Panc1 (cell line): ENCODE data around the gene LNX2. TPM values are rescaled to one million over a fixed set of nuclear protein-coding genes. Genes with fewer than 3 reads are reported as not detected.

ENCODE experiments used
- ATAC-seq: fragments of 200-7000 bp; cut with Tn5 transposase; 2 replicates; pipeline ENCODE4 v1.9.1; 2020; ENCODE audit warnings: mild to moderate bottlenecking, moderate library complexity
- BruUV-seq: library from RNA; stranded (reverse); fragments of 400-500 nt; replicated peaks from 2 replicates; lab custom pipeline; 2021; lab: Mats Ljungman, UMichigan
- CTCF ChIA-PET: fragments of 300-600 bp; sonication (Branson Sonifier 250); formaldehyde crosslinking; loops from one replicate; lab custom pipeline; 2022; ENCODE audit warnings: antibody characterized with exemption; lab: Charles Lee
- POLR2A ChIA-PET: fragments of 300-600 bp; sonication (Branson Sonifier 250); formaldehyde crosslinking; loops from one replicate; lab custom pipeline; 2022; ENCODE audit warnings: antibody characterized with exemption; lab: Charles Lee
- DNase-seq: peaks from one replicate; pipeline ENCODE4 v3.0.0-alpha.2; 2010; ENCODE audit warnings: low read depth, low spot score
- H3K27ac ChIP-seq: 2 replicates; pipeline ENCODE4 v1.5.1; 2011; ENCODE audit warnings: mild to moderate bottlenecking, low read length, inconsistent platforms
- H3K27me3 ChIP-seq: fragments of 200-500 bp; sonication (Bioruptor generic); 2 replicates; pipeline ENCODE4 v1.6.0; 2014; ENCODE audit warnings: low read length, inconsistent platforms; ENCODE audit not compliant: control insufficient read depth, insufficient read depth
- H3K36me3 ChIP-seq: fragments of 200-500 bp; sonication (Bioruptor generic); 2 replicates; pipeline ENCODE4 v1.5.1; 2014; ENCODE audit warnings: inconsistent platforms, mild to moderate bottlenecking, low read length, moderate library complexity; ENCODE audit not compliant: control insufficient read depth, insufficient read depth
- H3K4me1 ChIP-seq: 2 replicates; pipeline ENCODE4 v1.5.1; 2011; ENCODE audit warnings: inconsistent platforms, mild to moderate bottlenecking, low read length, moderate library complexity; ENCODE audit not compliant: control insufficient read depth, insufficient read depth
- H3K4me3 ChIP-seq, 2 experiments: 2 replicates each; pipeline ENCODE4 v1.5.1; 2011 to 2012; ENCODE audit warnings: low read depth in 2 of 2, low read length in 2 of 2, mild to moderate bottlenecking in 2 of 2, inconsistent platforms in 1 of 2, moderate library complexity in 1 of 2
- H3K9me3 ChIP-seq: fragments of 200-500 bp; sonication (Bioruptor generic); 2 replicates; pipeline ENCODE4 v1.5.1; 2014; ENCODE audit warnings: low read depth, mild to moderate bottlenecking, inconsistent platforms, low read length, moderate library complexity; ENCODE audit not compliant: control insufficient read depth, insufficient read depth
- POLR2AphosphoS5 ChIP-seq: IDR thresholded peaks from 2 replicates; pipeline ENCODE4 v1.6.1; 2012; ENCODE audit warnings: mild to moderate bottlenecking, low read depth, low read length, moderate library complexity
- SIN3A ChIP-seq: IDR thresholded peaks from 2 replicates; pipeline ENCODE4 v1.6.1; 2012; ENCODE audit warnings: low read depth, mild to moderate bottlenecking, low read length, moderate library complexity, borderline replicate concordance; ENCODE audit not compliant: insufficient read depth
- TCF7L2 ChIP-seq: IDR thresholded peaks from 2 replicates; pipeline ENCODE4 v1.6.1; 2011; ENCODE audit warnings: mild to moderate bottlenecking, low read depth, low read length, inconsistent platforms
- in situ Hi-C: cut with HindIII; loops from 2 replicates; pipeline ENCODE4 v1.10.0; 2016; ENCODE audit warnings: low sequenced_read_pairs, low pct_unique_long_range_greater_than_20kb
- intact Hi-C: fragments of 100-400 bp; cut with micrococcal nuclease; formaldehyde crosslinking; loops from one replicate; pipeline ENCODE4 v1.10.0; 2022; ENCODE audit not compliant: unreplicated experiment
- total RNA-seq: library from RNA; stranded (reverse); gene quantifications from one replicate; pipeline ENCODE4 v1.2.1, GENCODE V29; 2021; ENCODE audit not compliant: unreplicated experiment
- TF ChIP-seq, protein P1 (sequence below): fragments of 450-650 bp; IDR thresholded peaks from 2 replicates; pipeline ENCODE4 v1.5.1; 2017; ENCODE audit warnings: mild to moderate bottlenecking
- TF ChIP-seq, protein P2 (sequence below), 2 experiments: IDR thresholded peaks; 2 replicates each; pipeline ENCODE4 v1.6.1; 2011 to 2012; ENCODE audit warnings: low read depth in 2 of 2, control low read depth in 1 of 2, low read length in 1 of 2, mild to moderate bottlenecking in 1 of 2, moderate library complexity in 1 of 2; ENCODE audit not compliant: insufficient read depth in 1 of 2

The LNX2 gene
- total RNA-seq, 1 experiment from 2014 or later: 11.6 TPM

DNA sequence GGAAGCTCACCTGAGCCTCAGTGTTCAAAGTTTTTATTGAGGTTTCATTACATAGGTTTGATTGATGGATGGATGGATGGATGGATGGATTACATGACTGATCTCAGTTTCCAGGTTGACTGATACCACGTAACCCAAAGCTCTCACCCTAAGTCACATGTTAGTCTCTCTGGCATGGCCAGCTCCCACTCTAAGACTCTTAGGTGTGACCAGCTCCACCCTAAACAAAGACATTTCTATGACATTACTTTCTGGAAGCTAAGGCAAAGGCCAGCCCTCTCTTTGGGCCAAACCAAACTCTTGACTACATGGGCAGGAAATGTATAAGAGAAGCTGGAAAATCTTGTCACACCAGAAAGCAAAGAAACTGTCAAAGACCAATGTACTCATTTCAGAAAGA is 30.0 kb upstream of the LNX2 start:
- TF ChIP-seq, protein P1, sequence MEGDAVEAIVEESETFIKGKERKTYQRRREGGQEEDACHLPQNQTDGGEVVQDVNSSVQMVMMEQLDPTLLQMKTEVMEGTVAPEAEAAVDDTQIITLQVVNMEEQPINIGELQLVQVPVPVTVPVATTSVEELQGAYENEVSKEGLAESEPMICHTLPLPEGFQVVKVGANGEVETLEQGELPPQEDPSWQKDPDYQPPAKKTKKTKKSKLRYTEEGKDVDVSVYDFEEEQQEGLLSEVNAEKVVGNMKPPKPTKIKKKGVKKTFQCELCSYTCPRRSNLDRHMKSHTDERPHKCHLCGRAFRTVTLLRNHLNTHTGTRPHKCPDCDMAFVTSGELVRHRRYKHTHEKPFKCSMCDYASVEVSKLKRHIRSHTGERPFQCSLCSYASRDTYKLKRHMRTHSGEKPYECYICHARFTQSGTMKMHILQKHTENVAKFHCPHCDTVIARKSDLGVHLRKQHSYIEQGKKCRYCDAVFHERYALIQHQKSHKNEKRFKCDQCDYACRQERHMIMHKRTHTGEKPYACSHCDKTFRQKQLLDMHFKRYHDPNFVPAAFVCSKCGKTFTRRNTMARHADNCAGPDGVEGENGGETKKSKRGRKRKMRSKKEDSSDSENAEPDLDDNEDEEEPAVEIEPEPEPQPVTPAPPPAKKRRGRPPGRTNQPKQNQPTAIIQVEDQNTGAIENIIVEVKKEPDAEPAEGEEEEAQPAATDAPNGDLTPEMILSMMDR: no peak
- TF ChIP-seq, protein P2, sequence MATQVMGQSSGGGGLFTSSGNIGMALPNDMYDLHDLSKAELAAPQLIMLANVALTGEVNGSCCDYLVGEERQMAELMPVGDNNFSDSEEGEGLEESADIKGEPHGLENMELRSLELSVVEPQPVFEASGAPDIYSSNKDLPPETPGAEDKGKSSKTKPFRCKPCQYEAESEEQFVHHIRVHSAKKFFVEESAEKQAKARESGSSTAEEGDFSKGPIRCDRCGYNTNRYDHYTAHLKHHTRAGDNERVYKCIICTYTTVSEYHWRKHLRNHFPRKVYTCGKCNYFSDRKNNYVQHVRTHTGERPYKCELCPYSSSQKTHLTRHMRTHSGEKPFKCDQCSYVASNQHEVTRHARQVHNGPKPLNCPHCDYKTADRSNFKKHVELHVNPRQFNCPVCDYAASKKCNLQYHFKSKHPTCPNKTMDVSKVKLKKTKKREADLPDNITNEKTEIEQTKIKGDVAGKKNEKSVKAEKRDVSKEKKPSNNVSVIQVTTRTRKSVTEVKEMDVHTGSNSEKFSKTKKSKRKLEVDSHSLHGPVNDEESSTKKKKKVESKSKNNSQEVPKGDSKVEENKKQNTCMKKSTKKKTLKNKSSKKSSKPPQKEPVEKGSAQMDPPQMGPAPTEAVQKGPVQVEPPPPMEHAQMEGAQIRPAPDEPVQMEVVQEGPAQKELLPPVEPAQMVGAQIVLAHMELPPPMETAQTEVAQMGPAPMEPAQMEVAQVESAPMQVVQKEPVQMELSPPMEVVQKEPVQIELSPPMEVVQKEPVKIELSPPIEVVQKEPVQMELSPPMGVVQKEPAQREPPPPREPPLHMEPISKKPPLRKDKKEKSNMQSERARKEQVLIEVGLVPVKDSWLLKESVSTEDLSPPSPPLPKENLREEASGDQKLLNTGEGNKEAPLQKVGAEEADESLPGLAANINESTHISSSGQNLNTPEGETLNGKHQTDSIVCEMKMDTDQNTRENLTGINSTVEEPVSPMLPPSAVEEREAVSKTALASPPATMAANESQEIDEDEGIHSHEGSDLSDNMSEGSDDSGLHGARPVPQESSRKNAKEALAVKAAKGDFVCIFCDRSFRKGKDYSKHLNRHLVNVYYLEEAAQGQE (IDR thresholded peaks at IDR 0.05; ENCODE audit: insufficient read depth in 1 of 2, low read depth in 2 of 2, low read length in 1 of 2): no peak
- TF ChIP-seq POLR2AphosphoS5 (no peak), TCF7L2 (no peak), SIN3A (no peak)
- no TSS peak for BruUV-seq
- no peak for DNase-seq
- Histone ChIP-seq H3K27ac (no peak overlapping the region), H3K27me3 (no peaks in the 10 kb centered on the region), H3K9me3 (peaks cover 5% of the 10 kb centered on the region; the same call in 1 of the 2 replicates), H3K4me1 (no peaks in the 10 kb centered on the region), H3K36me3 (peaks cover 4% of the 10 kb centered on the region; the same call in 1 of the 2 replicates), H3K4me3 (no peak overlapping the region)
- POLR2A ChIA-PET: no interaction called here
- in situ Hi-C loops: no loop called here
- intact Hi-C loops: no loop called here
- CTCF ChIA-PET: no interaction called here
- ATAC-seq: no peak

DNA sequence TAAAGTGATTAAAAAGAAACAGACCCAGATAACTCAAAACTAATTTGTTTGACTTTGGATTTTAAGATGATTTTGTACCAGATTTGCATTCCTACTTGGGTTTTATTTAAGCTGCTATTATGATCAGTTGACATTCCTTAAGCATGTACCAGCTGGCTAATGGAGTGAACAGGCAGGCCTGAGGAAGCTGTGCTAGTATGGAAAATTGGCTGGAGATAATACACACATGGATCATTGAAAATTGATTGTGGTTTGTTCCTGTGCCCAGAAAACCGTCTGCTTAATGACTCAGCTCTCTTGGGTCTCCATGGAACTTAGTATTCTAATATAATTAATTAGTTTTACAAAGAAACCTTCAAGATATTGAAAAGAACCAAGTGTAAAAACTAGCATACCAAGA is 24.0 kb upstream of the LNX2 start:
- intact Hi-C loops (no loop called here), in situ Hi-C loops (no loop called here)
- H3K27me3 ChIP-seq: no peaks in the 10 kb centered on the region
- H3K36me3 ChIP-seq: peaks cover 4% of the 10 kb centered on the region; the same call in 1 of the 2 replicates
- DNase-seq (no peak), ATAC-seq (no peak)
- TF ChIP-seq, protein P1: no peak
- no peak for TF ChIP-seq POLR2AphosphoS5
- POLR2A ChIA-PET: no interaction called here
- CTCF ChIA-PET: interaction anchor here (0.9 kb wide), 1 partner anchor 111 kb away, joined by 4 read pairs; no protein-coding TSS in a partner anchor
- H3K4me1 ChIP-seq: no peaks in the 10 kb centered on the region
- H3K4me3 ChIP-seq: no peak overlapping the region
- BruUV-seq: no TSS peak
- H3K27ac ChIP-seq: no peak overlapping the region
- H3K9me3 ChIP-seq: no peaks in the 10 kb centered on the region
